ENCODE data around the gene RAD50. TPM values are rescaled to one million over a fixed set of nuclear protein-coding genes. Genes with fewer than 3 reads are reported as not detected.
"Not testable (repeated sequence)": the region's sequence is repeated elsewhere in the genome, so short reads cannot be mapped to it uniquely, and the experiment has no call there.

RAD50 gene
- total RNA-seq, 1 donor from 2014 or later: 29.4 TPM

GRCh38 chr5:132629230-132629944 is 72.6 kb downstream of the RAD50 start:
- TF ChIP-seq CTCF (IDR thresholded peaks at IDR 0.05): no peak
- Histone ChIP-seq H3K9me3 (no peaks in the 10 kb centered on the region), H3K4me3 (no peak overlapping the region)

GRCh38 chr5:132633587-132633986 is 76.8 kb downstream of the RAD50 start:
- H3K27me3 ChIP-seq; H3K9me3 ChIP-seq; intact Hi-C loops (cut with DNase I); H3K4me3 ChIP-seq; H3K4me1 ChIP-seq; H3K27ac ChIP-seq; DNase-seq (ENCODE audit: low spot score in 2 of 2): not testable (repeated sequence)
- H3K36me3 ChIP-seq: peaks cover 19 to 38% of the 10 kb centered on the region in 2 donors

More at GRCh38 chr5:132629230-132629944, 72.6 kb downstream of the RAD50 start:
- intact Hi-C loops (cut with DNase I): no loop called here
- no peaks in the 10 kb centered on the region for H3K27me3 ChIP-seq
- H3K27ac ChIP-seq: no peak overlapping the region
- H3K4me1 ChIP-seq: no peaks in the 10 kb centered on the region
- no peak for DNase-seq (ENCODE audit: low spot score in 2 of 2)
- H3K36me3 ChIP-seq: peaks cover 6 to 26% of the 10 kb centered on the region in 2 donors

- TF ChIP-seq CTCF (IDR thresholded peaks at IDR 0.05): no peak
- H3K4me1 ChIP-seq: no peaks in the 10 kb centered on the region
- DNase-seq (ENCODE audit: low spot score in 2 of 2): no peak
- H3K9me3 ChIP-seq: no peaks in the 10 kb centered on the region
- H3K36me3 ChIP-seq: peaks cover 35 to 44% of the 10 kb centered on the region in 2 donors
- intact Hi-C loops (cut with DNase I): no loop called here
- H3K4me3 ChIP-seq: no peak overlapping the region
- H3K27me3 ChIP-seq: no peaks in the 10 kb centered on the region
- H3K27ac ChIP-seq: no peak overlapping the region
These were observed 79.1 kb downstream of the RAD50 start for GRCh38 chr5:132635873-132636272.

GRCh38 chr5:132637241-132637640 is 80.5 kb downstream of the RAD50 start:
- intact Hi-C loops (cut with DNase I): no loop called here
- Histone ChIP-seq H3K27ac (no peak overlapping the region), H3K4me3 (no peak overlapping the region), H3K4me1 (no peaks in the 10 kb centered on the region), H3K27me3 (no peaks in the 10 kb centered on the region), H3K36me3 (peaks cover 36 to 50% of the 10 kb centered on the region in 2 donors), H3K9me3 (no peaks in the 10 kb centered on the region)
- no peak for TF ChIP-seq CTCF (IDR thresholded peaks at IDR 0.05)
- no peak for DNase-seq (ENCODE audit: low spot score in 2 of 2)

- no peak for DNase-seq (ENCODE audit: low spot score in 2 of 2)
- no peak overlapping the region for H3K4me3 ChIP-seq
- H3K36me3 ChIP-seq: peaks cover 40 to 55% of the 10 kb centered on the region in 2 donors
- no peaks in the 10 kb centered on the region for H3K27me3 ChIP-seq
- intact Hi-C loops (cut with DNase I): loop anchor here (5.0 kb wide), 1 partner anchor 48 kb away; no protein-coding TSS in a partner anchor
- no peak for TF ChIP-seq CTCF (IDR thresholded peaks at IDR 0.05)
- no peak overlapping the region for H3K27ac ChIP-seq
- no peaks in the 10 kb centered on the region for H3K9me3 ChIP-seq
- no peaks in the 10 kb centered on the region for H3K4me1 ChIP-seq
These were observed 82.9 kb downstream of the RAD50 start for GRCh38 chr5:132639706-132640130.

GRCh38 chr5:132640613-132641012 is 83.8 kb downstream of the RAD50 start:
- no peaks in the 10 kb centered on the region for H3K27me3 ChIP-seq
- no peak for TF ChIP-seq CTCF (IDR thresholded peaks at IDR 0.05)
- no peak for DNase-seq (ENCODE audit: low spot score in 2 of 2)
- H3K36me3 ChIP-seq: peaks cover 40 to 55% of the 10 kb centered on the region in 2 donors
- no peaks in the 10 kb centered on the region for H3K4me1 ChIP-seq
- intact Hi-C loops (cut with DNase I): loop anchor here (5.0 kb wide), 1 partner anchor 47 kb away; no protein-coding TSS in a partner anchor
- H3K4me3 ChIP-seq: no peak overlapping the region
- no peaks in the 10 kb centered on the region for H3K9me3 ChIP-seq
- no peak overlapping the region for H3K27ac ChIP-seq
